Keratinocyte (primary cell): ENCODE data around the gene OR52B2.

Experiments
- EZH2 ChIP-seq: IDR thresholded peaks from one replicate; pipeline ENCODE4 v1.6.1; 2012; ENCODE audit warnings: inconsistent platforms, mild to moderate bottlenecking, low read length, moderate library complexity
- TF ChIP-seq, protein P1 (sequence below), 3 experiments: IDR thresholded peaks in 1 of 3; conservative IDR thresholded peaks in 1 of 3; optimal IDR thresholded peaks in 1 of 3; 2 replicates in 2 of 3; 3 replicates in 1 of 3; pipeline versions ENCODE3 to v1.5.1; 2011; ENCODE audit warnings: low read length in 3 of 3, mild to moderate bottlenecking in 3 of 3, moderate library complexity in 2 of 3, control low read depth in 1 of 3, inconsistent platforms in 1 of 3; ENCODE audit not compliant: insufficient read depth in 2 of 3; ENCODE audit errors: extremely low read depth in 1 of 3

DNA sequence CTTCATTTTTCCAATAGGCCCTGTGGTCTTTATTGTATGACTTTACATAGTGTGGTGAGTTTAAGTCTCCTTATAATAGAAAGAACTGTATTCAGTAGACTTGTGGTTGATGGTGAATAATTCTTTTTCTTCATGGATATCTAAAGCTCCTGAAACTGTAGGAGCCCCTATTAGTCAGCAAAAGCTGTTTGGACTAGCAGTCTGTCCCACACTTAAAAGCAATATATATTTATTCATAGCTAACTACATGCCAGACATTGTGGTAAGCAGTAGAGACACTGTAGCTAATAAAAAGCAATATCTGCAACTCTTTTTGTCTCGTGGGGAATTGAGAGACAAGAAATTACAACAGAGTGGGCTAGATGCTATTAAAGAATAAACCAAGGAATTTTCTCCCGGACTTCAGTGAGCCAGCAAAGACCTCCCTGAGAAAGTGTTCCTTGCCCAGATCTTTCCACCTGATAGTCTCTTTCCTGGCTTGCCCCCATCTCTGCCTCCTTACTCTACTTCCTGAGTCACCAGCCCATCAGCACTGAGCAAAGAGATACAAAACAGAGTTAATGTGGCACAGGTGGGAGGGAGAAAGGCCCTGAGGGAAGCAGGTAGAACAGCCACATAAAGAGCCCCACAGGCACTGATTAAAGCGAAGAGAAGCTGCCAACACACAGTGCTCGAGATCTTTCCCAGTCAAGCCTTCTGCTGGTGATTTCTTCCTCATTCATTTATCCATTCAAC lies 27.5 kb upstream of the OR52B2 start:
- TF ChIP-seq, protein P1, sequence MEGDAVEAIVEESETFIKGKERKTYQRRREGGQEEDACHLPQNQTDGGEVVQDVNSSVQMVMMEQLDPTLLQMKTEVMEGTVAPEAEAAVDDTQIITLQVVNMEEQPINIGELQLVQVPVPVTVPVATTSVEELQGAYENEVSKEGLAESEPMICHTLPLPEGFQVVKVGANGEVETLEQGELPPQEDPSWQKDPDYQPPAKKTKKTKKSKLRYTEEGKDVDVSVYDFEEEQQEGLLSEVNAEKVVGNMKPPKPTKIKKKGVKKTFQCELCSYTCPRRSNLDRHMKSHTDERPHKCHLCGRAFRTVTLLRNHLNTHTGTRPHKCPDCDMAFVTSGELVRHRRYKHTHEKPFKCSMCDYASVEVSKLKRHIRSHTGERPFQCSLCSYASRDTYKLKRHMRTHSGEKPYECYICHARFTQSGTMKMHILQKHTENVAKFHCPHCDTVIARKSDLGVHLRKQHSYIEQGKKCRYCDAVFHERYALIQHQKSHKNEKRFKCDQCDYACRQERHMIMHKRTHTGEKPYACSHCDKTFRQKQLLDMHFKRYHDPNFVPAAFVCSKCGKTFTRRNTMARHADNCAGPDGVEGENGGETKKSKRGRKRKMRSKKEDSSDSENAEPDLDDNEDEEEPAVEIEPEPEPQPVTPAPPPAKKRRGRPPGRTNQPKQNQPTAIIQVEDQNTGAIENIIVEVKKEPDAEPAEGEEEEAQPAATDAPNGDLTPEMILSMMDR (optimal IDR thresholded peaks at IDR 0.05 in 1 of 3, IDR thresholded peaks at IDR 0.05 in 1 of 3, conservative IDR thresholded peaks at IDR 0.05 in 1 of 3; ENCODE audit: extremely low read depth in 1 of 3, insufficient read depth in 2 of 3, low read length in 3 of 3), result no peak
- no peak for TF ChIP-seq EZH2
